Posterior vena cava (tissue), 2 donors: Measurements from ENCODE around the gene DPCD. TPM values are rescaled to one million over a fixed set of nuclear protein-coding genes. Genes with fewer than 3 reads are reported as not detected.

Source experiments
- DNase-seq: peaks from one replicate; pipeline ENCODE4 v3.0.0-alpha.2; 2020; ENCODE audit warnings: low spot score
- intact Hi-C, 2 donors: fragments of 100-400 bp; cut with DNase I; formaldehyde crosslinking; loops; one replicate each; pipeline versions ENCODE4 v1.14.1 to v1.14.2; 2022 to 2023
- microRNA-seq, 2 donors: library from miRNA; unstranded; fragments of <30 nt; microRNA quantifications; one replicate each; pipeline ENCODE4 v1.2.0, GENCODE V29; 2020 to 2021; ENCODE audit warnings: borderline microRNAs expressed in 2 of 2
- total RNA-seq, 2 donors: library from RNA; stranded (reverse); fragmentation: NEBNext Ultra II Directional; extraction: Animal tissue kit (Norgen Biotek cat#: 25700); gene quantifications; one replicate each; pipeline ENCODE4 v1.2.1, GENCODE V29; 2021
- donor health status: DM: yes; HTN: yes; CAD: no.
- donor health status: DM: yes; HTN: yes; CAD: no.

DPCD gene
- total RNA-seq, 2 donors from 2014 or later = 11.4 to 12.5 TPM

DNA sequence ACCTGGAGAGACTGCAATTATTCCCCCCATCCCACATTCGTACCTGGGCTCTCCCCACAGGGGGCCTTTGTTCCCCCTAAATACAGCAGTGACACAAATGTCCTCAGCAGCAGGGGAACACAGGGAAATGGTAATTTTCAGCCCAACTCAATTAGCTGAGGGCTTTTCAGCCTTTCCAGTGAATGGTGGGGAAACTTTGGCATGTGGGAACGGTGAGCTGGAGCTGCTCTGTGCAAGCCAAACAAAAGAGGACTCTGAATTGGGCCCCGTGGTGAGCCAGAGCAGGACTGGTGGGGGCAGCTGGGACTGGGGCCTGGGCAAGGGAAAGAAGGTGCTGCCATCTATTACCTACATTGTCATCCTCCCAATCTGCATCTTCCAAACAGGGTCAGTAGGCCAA lies 55.9 kb downstream of the DPCD start:
- intact Hi-C loops = no loop called here
- DNase-seq = no peak

DNA sequence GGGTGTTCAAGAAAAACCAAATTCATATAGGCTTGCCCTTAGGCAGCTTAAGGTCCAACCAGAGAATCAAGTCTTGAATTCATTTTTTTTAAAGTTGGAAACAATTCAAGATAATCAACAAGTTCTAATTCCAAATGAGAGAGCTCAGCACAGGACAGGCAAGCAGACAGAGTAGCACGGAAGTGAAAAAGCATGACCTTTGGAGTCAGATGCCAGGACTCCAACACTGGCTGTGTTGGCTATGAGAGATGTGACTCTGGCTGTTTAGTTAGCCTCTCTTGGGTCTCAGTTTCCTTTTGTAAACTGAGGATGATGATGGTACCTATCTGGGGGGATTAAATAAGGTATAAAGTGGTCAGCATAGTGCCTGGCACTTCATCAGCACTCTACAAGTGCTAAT lies 57.5 kb downstream of the DPCD start:
- intact Hi-C loops = no loop called here
- no peak for DNase-seq

DNA sequence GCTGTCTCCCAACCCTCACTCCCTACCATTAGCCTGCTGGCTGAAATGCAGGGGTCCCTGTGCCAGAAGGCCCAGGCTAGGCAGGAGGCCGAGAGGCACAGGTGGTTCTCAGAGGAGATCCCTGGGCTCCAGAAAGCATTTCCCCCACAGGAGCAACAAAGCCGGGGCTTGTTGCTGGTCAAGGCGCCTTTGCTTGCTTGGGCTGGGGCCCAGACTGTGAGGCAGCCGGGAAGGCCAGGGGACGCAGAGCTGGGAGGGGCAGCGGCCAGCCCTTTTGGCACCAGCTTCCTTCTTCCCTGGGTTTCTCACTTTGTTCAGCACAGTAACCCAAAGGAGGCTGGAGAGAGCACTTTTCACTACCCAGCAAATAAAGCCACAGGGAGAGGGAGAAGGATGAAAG lies 58.2 kb downstream of the DPCD start:
- DNase-seq = peak; percentile 86

DNA sequence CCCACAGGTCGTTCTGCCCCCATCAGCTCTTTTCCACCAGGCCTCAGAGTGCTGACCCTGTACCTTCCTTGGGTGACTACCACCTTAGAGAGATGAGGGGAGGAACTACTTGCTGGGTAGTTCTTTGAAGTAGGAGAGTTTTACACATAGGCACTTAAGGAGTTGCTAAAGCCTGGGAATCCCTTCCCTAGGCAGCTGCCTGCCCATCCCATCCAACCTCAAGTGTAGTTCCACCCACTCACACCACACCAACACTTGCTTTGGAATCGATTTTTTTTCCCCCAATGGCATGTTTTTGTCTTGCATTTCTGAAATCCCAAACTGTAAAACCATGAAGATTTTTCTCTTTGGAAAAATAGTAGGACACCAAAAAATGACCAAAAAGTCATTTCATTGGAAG lies 59.1 kb downstream of the DPCD start:
- no peak for DNase-seq
- intact Hi-C loops = loop anchor here in 1 of 2 donors (1.0 kb wide), 1 partner anchor 16 kb away; no protein-coding TSS in a partner anchor

More for the DNA sequence above, 58.2 kb downstream of the DPCD start:
- intact Hi-C loops = no loop called here

DNA sequence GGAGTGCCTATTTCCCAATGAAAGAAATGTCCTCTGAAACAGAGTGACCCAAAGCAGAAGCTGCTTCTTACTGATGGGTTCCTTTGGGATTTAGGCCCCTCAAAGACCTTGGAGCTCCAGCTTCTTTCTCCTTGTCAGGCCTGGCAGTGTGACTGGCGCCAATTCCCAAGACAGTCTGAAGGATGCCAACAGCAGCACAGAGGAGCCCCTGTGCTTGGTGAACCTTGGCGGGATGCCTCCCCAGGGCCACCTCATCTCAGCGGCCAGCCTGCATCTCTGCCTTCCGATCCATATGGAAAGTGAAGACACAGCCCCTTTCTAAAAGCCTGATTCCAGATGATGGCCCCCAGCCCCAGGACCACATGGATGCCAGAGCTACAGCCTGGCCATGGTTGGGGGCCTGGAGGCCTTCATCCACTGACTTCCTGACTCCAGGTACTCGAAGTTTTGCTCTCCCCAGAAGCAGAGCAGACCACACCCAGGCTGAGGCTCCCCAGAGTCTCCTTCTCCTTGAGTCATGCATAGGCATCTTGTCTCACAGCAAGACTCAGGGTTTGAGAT lies 61.5 kb downstream of the DPCD start:
- intact Hi-C loops = no loop called here

DNA sequence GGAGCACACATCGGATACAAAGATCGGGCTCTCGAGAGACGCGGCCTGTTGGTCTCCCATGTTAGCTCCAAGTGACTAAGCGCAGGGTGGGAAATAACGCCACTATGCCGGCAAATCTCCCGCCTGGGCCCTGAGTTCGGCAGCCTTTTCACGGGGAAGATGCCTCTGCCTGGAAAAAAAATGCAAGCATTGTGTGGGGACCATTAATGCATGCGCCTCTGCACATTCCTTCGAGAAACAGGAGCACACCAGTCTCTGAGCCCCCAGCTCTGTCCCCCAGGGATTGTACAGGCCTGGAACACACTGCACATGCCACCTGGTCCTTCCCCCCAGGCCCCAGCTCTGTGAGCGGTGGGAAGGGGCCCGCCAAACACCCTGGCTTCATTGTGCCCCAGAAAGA lies 62.7 kb downstream of the DPCD start:
- intact Hi-C loops = no loop called here

More for the DNA sequence above, 61.5 kb downstream of the DPCD start:
- no peak for DNase-seq

DNA sequence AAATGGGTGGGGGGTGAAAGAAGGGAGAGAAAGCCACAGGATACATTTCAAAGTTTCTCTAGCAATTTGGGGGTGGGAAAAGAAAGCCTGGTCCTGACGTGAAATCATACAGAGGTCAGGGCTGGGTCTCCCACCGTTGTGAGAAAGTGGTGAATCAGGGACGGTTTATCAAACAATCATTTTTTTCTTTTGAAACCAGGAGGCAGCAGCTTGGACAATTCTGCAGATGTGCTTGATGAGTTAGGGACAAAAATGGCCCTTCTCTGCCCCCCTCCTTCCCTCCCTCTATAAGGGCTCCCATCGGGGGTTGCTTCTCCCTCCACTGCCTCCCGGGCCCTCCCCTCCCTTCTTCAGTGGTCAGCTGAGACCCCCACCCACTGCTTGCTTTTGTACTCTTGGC lies 63.2 kb downstream of the DPCD start:
- intact Hi-C loops = no loop called here
- no peak for DNase-seq

More for the DNA sequence above, 62.7 kb downstream of the DPCD start:
- no peak for DNase-seq

DNA sequence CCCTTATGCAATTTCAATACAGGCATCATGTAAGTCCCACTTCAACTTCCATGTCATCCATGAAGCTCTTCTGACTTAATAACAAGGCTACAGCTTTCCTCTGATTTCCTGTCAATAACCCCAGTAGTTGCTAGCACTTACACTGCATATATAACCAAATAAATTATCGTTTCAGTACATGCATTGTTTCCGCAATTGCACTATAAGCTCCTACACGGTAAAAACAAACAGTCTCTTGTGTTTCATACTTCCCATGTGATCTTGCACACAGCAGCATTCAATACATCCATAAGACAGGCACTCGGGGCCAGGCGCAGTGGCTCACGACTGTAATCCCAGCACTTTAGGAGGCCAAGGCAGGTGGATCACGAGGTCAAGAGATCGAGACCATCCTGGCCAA lies 65.4 kb downstream of the DPCD start:
- no peak for DNase-seq
- intact Hi-C loops = no loop called here

DNA sequence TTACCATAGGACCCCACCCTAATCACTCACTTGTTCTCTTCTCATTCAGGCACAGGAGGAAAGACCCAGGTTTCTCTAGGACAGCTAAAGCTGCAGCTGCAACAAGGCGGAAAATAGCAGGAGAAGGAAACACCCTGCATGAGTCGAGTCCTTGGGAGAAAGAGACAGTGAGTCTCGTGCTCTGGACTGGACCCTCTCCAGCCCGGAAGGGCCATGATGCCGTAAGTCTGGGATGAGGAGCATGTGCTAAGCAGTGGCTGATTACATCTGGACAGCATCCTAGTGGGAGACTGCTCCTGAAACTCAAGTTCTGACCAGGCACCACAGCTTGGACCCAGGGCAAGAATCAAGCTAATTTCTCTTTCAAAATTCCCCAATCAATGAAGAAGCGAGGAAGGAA lies 67.4 kb downstream of the DPCD start:
- intact Hi-C loops = loop anchor here in 1 of 2 donors (5.0 kb wide), 1 partner anchor 888 kb away; no protein-coding TSS in a partner anchor
- DNase-seq = peak; percentile 87

DNA sequence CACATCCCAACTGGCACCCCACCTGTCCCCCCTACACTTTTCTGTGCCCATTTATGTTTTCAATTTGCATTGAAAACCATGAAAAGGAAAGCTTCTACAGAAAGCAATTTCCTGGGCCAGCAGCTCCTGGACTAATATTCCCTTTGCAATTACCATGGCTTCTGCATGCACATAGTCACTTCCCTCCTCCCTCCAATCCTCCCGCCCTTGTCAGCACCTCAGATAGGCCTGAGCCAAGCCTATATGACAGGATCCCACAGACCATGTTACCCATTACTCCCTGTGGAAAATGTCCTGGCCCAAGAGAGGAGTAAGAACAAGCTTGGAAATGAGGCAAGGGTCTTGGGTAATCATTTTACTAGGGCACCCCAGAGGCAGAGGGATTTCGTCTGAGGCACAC lies 68.8 kb downstream of the DPCD start:
- DNase-seq = no peak
- intact Hi-C loops = loop anchor here in 1 of 2 donors (5.0 kb wide), 1 partner anchor 890 kb away; no protein-coding TSS in a partner anchor

DNA sequence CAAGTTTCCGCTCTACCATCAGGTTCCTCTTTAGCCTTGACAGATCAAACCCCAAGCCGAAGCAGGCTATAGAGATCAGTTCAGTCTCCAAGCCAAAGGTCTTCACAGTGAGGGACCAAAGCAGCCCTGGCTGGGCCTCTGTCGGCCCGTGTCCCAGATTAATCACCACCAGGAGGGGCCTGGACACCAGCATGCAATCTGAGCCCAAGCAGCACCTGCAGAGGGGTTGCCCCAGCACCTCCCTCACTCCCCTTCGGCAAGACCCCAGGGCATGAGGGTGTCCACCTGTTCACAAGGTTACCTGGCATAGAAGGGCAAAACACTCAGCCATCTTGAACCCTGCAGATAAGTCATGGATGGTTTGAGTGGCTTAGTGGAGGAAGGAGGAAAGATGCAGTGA lies 70.9 kb downstream of the DPCD start:
- intact Hi-C loops = loop anchor here in 1 of 2 donors (5.0 kb wide), 1 partner anchor 892 kb away; no protein-coding TSS in a partner anchor

More for the DNA sequence above, 70.9 kb downstream of the DPCD start:
- DNase-seq = no peak

Small RNA genes lying within 50 kb of the gene (microRNA-seq; reads per million reads assigned to microRNA genes)
- gene MIR3158-1 (0 reads per million in 2 donors), gene MIR3158-2 (0 reads per million in 2 donors)

Other genes with a start within 250 kb of the DPCD start
- gene BTRC, start 234.2 kb upstream of the DPCD start, total RNA-seq = 10 to 100 TPM; 13.9 to 14.3 TPM
- 10 to 100 TPM; 13.9 to 19.1 TPM for gene POLL, start 64 bp upstream of the DPCD start, total RNA-seq
- gene FBXW4, start 106.8 kb downstream of the DPCD start, total RNA-seq = 10 to 100 TPM; 69.3 to 75.1 TPM
- gene FGF8, start 187.8 kb downstream of the DPCD start, total RNA-seq = not detected
- 10 to 100 TPM; 19.1 to 21.1 TPM for gene NPM3, start 195.1 kb downstream of the DPCD start, total RNA-seq
- 100 to 1,000 TPM in 1 of 2 donors, 10 to 100 TPM in 1; 87.7 to 125 TPM for gene OGA, start 230.1 kb downstream of the DPCD start, total RNA-seq